Measurements from ENCODE around the gene IFT122. TPM values are rescaled to one million over a fixed set of nuclear protein-coding genes. Genes with fewer than 3 reads are reported as not detected.

The IFT122 gene
- total RNA-seq, 2 experiments from 2014 or later, result 21.6 to 37.0 TPM

GRCh38 chr3:129461461-129462146, 21.6 kb downstream of the IFT122 start:
- Histone ChIP-seq H3K79me2 (ENCODE audit: insufficient read depth, low read depth, low read length) (no peaks in the 10 kb centered on the region), H3K9me3 (ENCODE audit: low read length) (no peaks in the 10 kb centered on the region), H3K27ac (ENCODE audit: low read depth, low read length, poor library complexity, severe bottlenecking) (no peak overlapping the region), H2AFZ (ENCODE audit: low read length) (no peak overlapping the region), H3K4me1 (ENCODE audit: insufficient read depth, low read length, poor library complexity, severe bottlenecking) (no peaks in the 10 kb centered on the region), H3K4me2 (ENCODE audit: low read length) (no peak overlapping the region), H3K9me2 (ENCODE audit: insufficient read depth, low read length) (no peaks in the 10 kb centered on the region), H3K36me3 (ENCODE audit: insufficient read depth, low read length) (peaks cover 3% of the 10 kb centered on the region; the same call in 1 of the 2 replicates), H3K4me3 (ENCODE audit: low read depth, low read length, poor library complexity, severe bottlenecking) (no peak overlapping the region), H4K20me1 (ENCODE audit: insufficient read depth, low read length) (no peaks in the 10 kb centered on the region)
- no peak for DNase-seq (ENCODE audit: low spot score)
- TF ChIP-seq EZH2phosphoT487 (IDR thresholded peaks at IDR 0.05; ENCODE audit: borderline replicate concordance, low read depth, low read length) (no peak), CTCF (conservative IDR thresholded peaks at IDR 0.05; ENCODE audit: low read length) (no peak)
- no TSS peak for BruUV-seq (replicated peaks)
- ChIA-PET POLR2A (interaction anchor here (1.8 kb wide), 1 partner anchor 10 kb away, joined by 5 read pairs; no protein-coding TSS in a partner anchor), CTCF (ENCODE audit: unreplicated experiment) (no interaction called here)
- intact Hi-C loops (cut with micrococcal nuclease; ENCODE audit: unreplicated experiment), result no loop called here

GRCh38 chr3:129462361-129462968, 22.4 kb downstream of the IFT122 start:
- Histone ChIP-seq H2AFZ (ENCODE audit: low read length) (no peak overlapping the region), H3K4me1 (ENCODE audit: insufficient read depth, low read length, poor library complexity, severe bottlenecking) (no peaks in the 10 kb centered on the region), H3K4me3 (ENCODE audit: low read depth, low read length, poor library complexity, severe bottlenecking) (no peak overlapping the region), H3K36me3 (ENCODE audit: insufficient read depth, low read length) (peaks cover 3% of the 10 kb centered on the region; the same call in 1 of the 2 replicates), H3K9me3 (ENCODE audit: low read length) (no peaks in the 10 kb centered on the region), H3K4me2 (ENCODE audit: low read length) (no peak overlapping the region), H3K27ac (ENCODE audit: low read depth, low read length, poor library complexity, severe bottlenecking) (no peak overlapping the region), H3K79me2 (ENCODE audit: insufficient read depth, low read depth, low read length) (no peaks in the 10 kb centered on the region), H4K20me1 (ENCODE audit: insufficient read depth, low read length) (no peaks in the 10 kb centered on the region), H3K9me2 (ENCODE audit: insufficient read depth, low read length) (no peaks in the 10 kb centered on the region)
- no TSS peak for BruUV-seq (replicated peaks)
- no peak for TF ChIP-seq CTCF (conservative IDR thresholded peaks at IDR 0.05; ENCODE audit: low read length)
- TF ChIP-seq EZH2phosphoT487 (IDR thresholded peaks at IDR 0.05; ENCODE audit: borderline replicate concordance, low read depth, low read length), result no peak
- no peak for DNase-seq (ENCODE audit: low spot score)
- CTCF ChIA-PET (ENCODE audit: unreplicated experiment), result no interaction called here
- intact Hi-C loops (cut with micrococcal nuclease; ENCODE audit: unreplicated experiment), result no loop called here
- POLR2A ChIA-PET, result interaction anchor here (1.8 kb wide), 1 partner anchor 10 kb away, joined by 5 read pairs; no protein-coding TSS in a partner anchor

GRCh38 chr3:129463094-129463493, 23.1 kb downstream of the IFT122 start:
- POLR2A ChIA-PET, result no interaction called here
- no peaks in the 10 kb centered on the region for H3K4me1 ChIP-seq (ENCODE audit: insufficient read depth, low read length, poor library complexity, severe bottlenecking)
- H2AFZ ChIP-seq (ENCODE audit: low read length), result no peak overlapping the region
- H3K27ac ChIP-seq (ENCODE audit: low read depth, low read length, poor library complexity, severe bottlenecking), result no peak overlapping the region
- DNase-seq (ENCODE audit: low spot score), result no peak
- no peaks in the 10 kb centered on the region for H3K79me2 ChIP-seq (ENCODE audit: insufficient read depth, low read depth, low read length)
- BruUV-seq (replicated peaks), result no TSS peak
- no peak overlapping the region for H3K4me3 ChIP-seq (ENCODE audit: low read depth, low read length, poor library complexity, severe bottlenecking)
- intact Hi-C loops (cut with micrococcal nuclease; ENCODE audit: unreplicated experiment), result no loop called here
- no peak overlapping the region for H3K4me2 ChIP-seq (ENCODE audit: low read length)
- TF ChIP-seq CTCF (conservative IDR thresholded peaks at IDR 0.05; ENCODE audit: low read length) (no peak), EZH2phosphoT487 (IDR thresholded peaks at IDR 0.05; ENCODE audit: borderline replicate concordance, low read depth, low read length) (no peak)
- CTCF ChIA-PET (ENCODE audit: unreplicated experiment), result no interaction called here
- H3K9me2 ChIP-seq (ENCODE audit: insufficient read depth, low read length), result no peaks in the 10 kb centered on the region
- no peaks in the 10 kb centered on the region for H4K20me1 ChIP-seq (ENCODE audit: insufficient read depth, low read length)
- H3K9me3 ChIP-seq (ENCODE audit: low read length), result no peaks in the 10 kb centered on the region
- peaks cover 3% of the 10 kb centered on the region; the same call in 1 of the 2 replicates for H3K36me3 ChIP-seq (ENCODE audit: insufficient read depth, low read length)
